Natural killer cell (primary cell): ENCODE results near the gene RPL6. TPM values are rescaled to one million over a fixed set of nuclear protein-coding genes. Genes with fewer than 3 reads are reported as not detected.
"Not testable (repeated sequence)": the region's sequence is repeated elsewhere in the genome, so short reads cannot be mapped to it uniquely, and the experiment has no call there.

ENCODE experiments used
- ATAC-seq, 3 donors: fragments of 150-1000 bp in 2 of 3; fragments of 200-7000 bp in 1 of 3; cut with Tn5 transposase; 1 replicate in 1 of 3; 2 replicates in 2 of 3; pipeline ENCODE4 v1.10.0; 2021; ENCODE audit warnings: mild to moderate bottlenecking in 2 of 3, moderate library complexity in 2 of 3
- DNase-seq, 2 donors: peaks; one replicate each; pipeline versions ENCODE4 v3.0.0 to v3.0.0-alpha.2; 2013 to 2021; ENCODE audit warnings: mixed read lengths in 1 of 2
- H3K27ac ChIP-seq: one replicate; pipeline ENCODE4 v1.5.1; 2013; ENCODE audit warnings: mild to moderate bottlenecking, low read length
- H3K27me3 ChIP-seq: one replicate; pipeline ENCODE4 v1.6.1; 2013; ENCODE audit warnings: low read length; ENCODE audit not compliant: control insufficient read depth, insufficient read depth
- H3K36me3 ChIP-seq: one replicate; pipeline ENCODE4 v1.6.1; 2013; ENCODE audit warnings: low read length; ENCODE audit not compliant: control insufficient read depth, insufficient read depth
- H3K4me1 ChIP-seq: one replicate; pipeline ENCODE4 v1.6.1; 2013; ENCODE audit warnings: low read length; ENCODE audit not compliant: control insufficient read depth, insufficient read depth
- H3K4me3 ChIP-seq: one replicate; pipeline ENCODE4 v1.5.1; 2013; ENCODE audit warnings: low read length
- H3K9me3 ChIP-seq: one replicate; pipeline ENCODE4 v1.6.1; 2013; ENCODE audit warnings: low read length; ENCODE audit not compliant: control insufficient read depth, insufficient read depth
- H3K27ac Mint-ChIP-seq, 2 donors: one replicate each; pipeline ENCODE4 v1.8.0; 2022; ENCODE audit warnings: mild to moderate bottlenecking in 2 of 2, mixed read lengths in 2 of 2, moderate library complexity in 1 of 2
- H3K27me3 Mint-ChIP-seq, 2 donors: one replicate each; pipeline ENCODE4 v1.8.0; 2022; ENCODE audit warnings: low read depth in 2 of 2, mixed read lengths in 2 of 2
- H3K36me3 Mint-ChIP-seq: one replicate; pipeline ENCODE4 v1.8.0; 2022; ENCODE audit warnings: mixed read lengths
- H3K4me1 Mint-ChIP-seq, 2 donors: one replicate each; pipeline ENCODE4 v1.8.0; 2022; ENCODE audit warnings: mixed read lengths in 2 of 2
- H3K4me3 Mint-ChIP-seq: one replicate; pipeline ENCODE4 v1.8.0; 2022; ENCODE audit warnings: mild to moderate bottlenecking, moderate library complexity, mixed read lengths
- H3K9me3 Mint-ChIP-seq, 2 donors: one replicate each; pipeline ENCODE4 v1.8.0; 2022; ENCODE audit warnings: mixed read lengths in 2 of 2
- CTCF ChIP-seq: fragments of 200-600 bp; IDR thresholded peaks from one replicate; pipeline ENCODE4 v1.8.0; 2022; ENCODE audit warnings: antibody characterized with exemption
- WGBS: methylation state at CpG from one replicate; pipeline ENCODE4 v1.1.7; 2013; ENCODE audit warnings: missing lambda C conversion rate; ENCODE audit not compliant: insufficient coverage; 5-methylcytosine and 5-hydroxymethylcytosine counted together
- intact Hi-C: fragments of 100-400 bp; cut with micrococcal nuclease; formaldehyde crosslinking; loops from one replicate; pipeline ENCODE4 v1.14.2; 2022
- total RNA-seq, 4 donors: library from RNA; stranded (reverse); fragments of 120-200 nt in 1 of 4; gene quantifications; one replicate each; pipeline versions ENCODE4 v1.2.3 to v1.2.4, GENCODE V29; 2013 to 2022

The RPL6 gene
- total RNA-seq, 3 donors from 2014 or later (not counting 1 experiment from before 2014, with no cell fraction given), result 893 to 1,024 (median 955) TPM

DNA sequence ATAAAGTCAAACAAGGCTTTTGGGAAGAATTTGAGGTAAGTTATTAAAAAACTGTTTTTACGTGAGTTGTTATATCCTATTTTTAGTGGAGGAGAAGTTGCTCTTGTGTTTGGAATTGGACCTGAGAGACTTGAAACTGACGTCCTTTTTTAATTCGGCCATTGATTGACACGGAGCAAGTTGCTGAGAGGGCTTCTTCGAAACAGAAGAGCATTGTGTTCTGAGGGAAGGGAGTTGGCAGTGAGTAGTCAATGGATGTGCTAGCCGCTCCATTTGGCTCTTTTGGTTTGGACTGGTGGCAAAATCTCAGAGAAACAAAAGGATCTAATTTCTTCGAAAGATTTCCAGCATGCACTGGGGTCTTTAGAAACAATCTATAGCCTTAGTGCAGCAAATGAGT is 46.6 kb upstream of the RPL6 start:
- no peaks in the 10 kb centered on the region for H3K27me3 Mint-ChIP-seq
- Histone ChIP-seq H3K36me3 (peaks cover 54% of the 10 kb centered on the region), H3K27ac (no peak overlapping the region), H3K9me3 (no peaks in the 10 kb centered on the region), H3K4me1 (no peaks in the 10 kb centered on the region), H3K4me3 (no peak overlapping the region), H3K27me3 (no peaks in the 10 kb centered on the region)
- H3K27ac Mint-ChIP-seq, result peak overlapping the region in 1 of 2 donors; percentile 30
- ATAC-seq, result no peak
- intact Hi-C loops, result no loop called here
- H3K4me3 Mint-ChIP-seq, result no peak overlapping the region
- 98% methylated on average over 7 of the region's 7 CpGs for WGBS
- no peaks in the 10 kb centered on the region for H3K9me3 Mint-ChIP-seq
- H3K4me1 Mint-ChIP-seq, result no peaks in the 10 kb centered on the region
- TF ChIP-seq CTCF, result no peak
- DNase-seq, result no peak
- peaks cover 27% of the 10 kb centered on the region for H3K36me3 Mint-ChIP-seq

- intact Hi-C loops, result no loop called here
- H3K4me3 ChIP-seq, result no peak overlapping the region
- ATAC-seq (no peak), DNase-seq (no peak)
- H3K27ac Mint-ChIP-seq, result no peak overlapping the region
- no peaks in the 10 kb centered on the region for H3K27me3 ChIP-seq
- no peak overlapping the region for H3K27ac ChIP-seq
- TF ChIP-seq CTCF, result no peak
- peaks cover 39% of the 10 kb centered on the region for H3K36me3 ChIP-seq
- H3K4me1 Mint-ChIP-seq, result peaks cover 6 to 7% of the 10 kb centered on the region in 2 donors
- no peak overlapping the region for H3K4me3 Mint-ChIP-seq
- no peaks in the 10 kb centered on the region for H3K27me3 Mint-ChIP-seq
- H3K36me3 Mint-ChIP-seq, result peaks cover 23% of the 10 kb centered on the region
- no peaks in the 10 kb centered on the region for H3K9me3 Mint-ChIP-seq
- H3K9me3 ChIP-seq, result no peaks in the 10 kb centered on the region
- 89% methylated on average over 4 of the region's 4 CpGs for WGBS
- H3K4me1 ChIP-seq, result peaks cover 6% of the 10 kb centered on the region
Measured at GRCh38 chr12:112450725-112451124, 41.3 kb upstream of the RPL6 start.

DNA sequence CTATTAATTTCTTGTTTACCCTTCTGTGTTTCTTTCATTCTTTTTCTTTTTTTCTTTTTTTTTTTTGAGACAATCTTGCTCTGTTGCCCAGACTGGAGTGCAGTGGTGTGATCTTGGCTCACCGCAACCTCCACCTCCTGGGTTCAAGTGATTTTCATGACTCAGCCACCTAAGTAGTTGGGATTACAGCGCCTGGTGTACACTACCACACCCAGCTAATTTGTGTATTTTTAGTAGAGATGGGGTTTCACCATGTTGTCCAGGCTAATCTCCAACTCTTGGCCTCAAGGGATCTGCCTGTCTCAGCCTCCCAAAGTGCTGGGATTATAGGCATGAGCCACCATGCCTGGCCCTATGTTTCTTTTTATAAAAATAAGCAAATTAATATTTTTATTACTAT is 38.8 kb upstream of the RPL6 start:
- H3K36me3 ChIP-seq, result peaks cover 18% of the 10 kb centered on the region
- WGBS, result 100% methylated on average over 1 of the region's 2 CpGs
- H3K27ac ChIP-seq, H3K27me3 ChIP-seq, H3K4me3 ChIP-seq, H3K4me1 ChIP-seq, H3K9me3 ChIP-seq, H3K4me3 Mint-ChIP-seq, ATAC-seq, intact Hi-C loops, H3K9me3 Mint-ChIP-seq, H3K27me3 Mint-ChIP-seq, DNase-seq: not testable (repeated sequence)
- peaks cover 12% of the 10 kb centered on the region for H3K36me3 Mint-ChIP-seq
- peak overlapping the region in 1 of 2 donors; percentile 50 for H3K27ac Mint-ChIP-seq
- H3K4me1 Mint-ChIP-seq, result peaks cover 6 to 10% of the 10 kb centered on the region in 2 donors

GRCh38 chr12:112447106-112447505 is 37.7 kb upstream of the RPL6 start:
- DNase-seq (no peak), ATAC-seq (no peak)
- H3K4me3 Mint-ChIP-seq, result no peak overlapping the region
- intact Hi-C loops, result no loop called here
- no peaks in the 10 kb centered on the region for H3K9me3 Mint-ChIP-seq
- H3K27me3 Mint-ChIP-seq, result no peaks in the 10 kb centered on the region
- WGBS, result 7% methylated on average over 1 of the region's 3 CpGs
- no peak for TF ChIP-seq CTCF
- no peak overlapping the region for H3K27ac ChIP-seq
- H3K27ac Mint-ChIP-seq, result peak overlapping the region; percentile 74 to 75
- peaks cover 12% of the 10 kb centered on the region for H3K36me3 Mint-ChIP-seq
- no peaks in the 10 kb centered on the region for H3K9me3 ChIP-seq
- H3K36me3 ChIP-seq, result peaks cover 15% of the 10 kb centered on the region
- H3K4me1 Mint-ChIP-seq, result peaks cover 6 to 10% of the 10 kb centered on the region in 2 donors
- no peaks in the 10 kb centered on the region for H3K27me3 ChIP-seq
- H3K4me3 ChIP-seq, result no peak overlapping the region
- H3K4me1 ChIP-seq, result peaks cover 6% of the 10 kb centered on the region
